IMR-90 (cell line): ENCODE measurements around the gene NMRAL1. TPM values are rescaled to one million over a fixed set of nuclear protein-coding genes. Genes with fewer than 3 reads are reported as not detected.

Experiments
- ATAC-seq: fragments of 200-7000 bp; cut with Tn5 transposase; 2 replicates; pipeline ENCODE4 v1.9.1; 2020; ENCODE audit warnings: low read depth, mild to moderate bottlenecking, moderate library complexity
- BruUV-seq: library from RNA; stranded (reverse); fragments of 400-500 nt; replicated peaks from 2 replicates; lab custom pipeline; 2021; lab: Mats Ljungman, UMichigan
- CTCF ChIA-PET: fragments of 300-600 bp; formaldehyde crosslinking; extraction: SDS; loops from one replicate; lab custom pipeline; 2021; ENCODE audit warnings: antibody characterized with exemption; lab: Yijun Ruan, JAX
- POLR2A ChIA-PET: fragments of 300-600 bp; sonication (Branson Sonifier 250); formaldehyde crosslinking; loops from one replicate; lab custom pipeline; 2022; ENCODE audit warnings: antibody characterized with exemption; ENCODE audit not compliant: unreplicated experiment; lab: Charles Lee
- DNase-seq: peaks from one replicate; pipeline ENCODE4 v3.0.0; 2013
- H2AFZ ChIP-seq: replicated peaks from 2 replicates; pipeline ENCODE3; 2013; ENCODE audit warnings: low read length, mild to moderate bottlenecking; ENCODE audit not compliant: poor library complexity
- H2AK5ac ChIP-seq: 2 replicates; pipeline ENCODE4 v1.6.1; 2013; ENCODE audit warnings: low read depth, low read length, inconsistent platforms
- H2AK9ac ChIP-seq: replicated peaks from 2 replicates; pipeline ENCODE3; 2013; ENCODE audit warnings: mild to moderate bottlenecking, low read depth, low read length, moderate library complexity; ENCODE audit not compliant: poor library complexity
- H2BK120ac ChIP-seq: 2 replicates; pipeline ENCODE4 v1.6.1; 2013; ENCODE audit warnings: low read depth, low read length, inconsistent platforms
- H2BK15ac ChIP-seq: 3 replicates; pipeline ENCODE4 v1.6.1; 2013; ENCODE audit warnings: low read depth, low read length, inconsistent platforms
- H2BK20ac ChIP-seq: 2 replicates; pipeline ENCODE4 v1.6.1; 2013; ENCODE audit warnings: low read depth, mild to moderate bottlenecking, inconsistent platforms, low read length, moderate library complexity
- H2BK5ac ChIP-seq: 2 replicates; pipeline ENCODE4 v1.6.1; 2013; ENCODE audit warnings: mild to moderate bottlenecking, low read depth, low read length, inconsistent platforms; ENCODE audit not compliant: poor library complexity, severe bottlenecking
- H3K14ac ChIP-seq: replicated peaks from 2 replicates; pipeline ENCODE4 v1.6.1; 2013; ENCODE audit warnings: low read depth, low read length, inconsistent platforms
- H3K18ac ChIP-seq: 2 replicates; pipeline ENCODE4 v1.6.1; 2013; ENCODE audit warnings: low read depth, low read length, control low read depth
- H3K23ac ChIP-seq: 2 replicates; pipeline ENCODE4 v1.6.1; 2013; ENCODE audit warnings: low read depth, low read length, inconsistent platforms
- H3K27ac ChIP-seq: 2 replicates; pipeline ENCODE4 v1.5.1; 2013; ENCODE audit warnings: mild to moderate bottlenecking, control low read depth, low read length; ENCODE audit not compliant: insufficient read depth
- H3K27me3 ChIP-seq: 2 replicates; pipeline ENCODE4 v1.6.1; 2013; ENCODE audit warnings: low read length; ENCODE audit not compliant: control insufficient read depth, insufficient read depth
- H3K36me3 ChIP-seq: 2 replicates; pipeline ENCODE4 v1.6.1; 2013; ENCODE audit warnings: low read length, mixed read lengths; ENCODE audit not compliant: control insufficient read depth, insufficient read depth
- H3K4ac ChIP-seq: 2 replicates; pipeline ENCODE4 v1.6.1; 2013; ENCODE audit warnings: low read depth, low read length, inconsistent platforms
- H3K4me1 ChIP-seq: 2 replicates; pipeline ENCODE4 v1.6.1; 2013; ENCODE audit warnings: low read length, mixed read lengths; ENCODE audit not compliant: control insufficient read depth, insufficient read depth
- H3K4me2 ChIP-seq: 2 replicates; pipeline ENCODE4 v1.6.1; 2013; ENCODE audit warnings: low read depth, mild to moderate bottlenecking, control low read depth, low read length, moderate library complexity
- H3K4me3 ChIP-seq: 2 replicates; pipeline ENCODE4 v1.5.1; 2013; ENCODE audit warnings: low read depth, mild to moderate bottlenecking, control low read depth, low read length, moderate library complexity; ENCODE audit not compliant: insufficient read depth
- H3K56ac ChIP-seq: 2 replicates; pipeline ENCODE4 v1.6.1; 2013; ENCODE audit warnings: low read length, inconsistent platforms; ENCODE audit not compliant: insufficient read depth; ENCODE audit errors: extremely low read depth
- H3K79me1 ChIP-seq, 2 experiments: 2 replicates each; pipeline ENCODE4 v1.6.1; 2013; ENCODE audit warnings: low read length in 2 of 2, inconsistent platforms in 1 of 2, low read depth in 1 of 2
- H3K9ac ChIP-seq: 2 replicates; pipeline ENCODE4 v1.6.1; 2013; ENCODE audit warnings: low read depth, low read length, control low read depth
- H3K9me1 ChIP-seq: 2 replicates; pipeline ENCODE4 v1.6.1; 2013; ENCODE audit warnings: low read length, inconsistent platforms; ENCODE audit not compliant: insufficient read depth
- H3K9me3 ChIP-seq: 2 replicates; pipeline ENCODE4 v1.6.1; 2013; ENCODE audit warnings: low read length; ENCODE audit not compliant: control insufficient read depth, insufficient read depth
- H4K20me1 ChIP-seq: 2 replicates; pipeline ENCODE4 v1.6.1; 2013; ENCODE audit warnings: low read length, inconsistent platforms; ENCODE audit not compliant: insufficient read depth
- H4K5ac ChIP-seq: 2 replicates; pipeline ENCODE4 v1.6.1; 2013; ENCODE audit warnings: mild to moderate bottlenecking, low read depth, low read length, control low read depth
- H4K8ac ChIP-seq, 2 experiments: 2 replicates each; pipeline ENCODE4 v1.6.1; 2013; ENCODE audit warnings: low read depth in 2 of 2, low read length in 2 of 2, control low read depth in 1 of 2, inconsistent platforms in 1 of 2
- H4K91ac ChIP-seq: 2 replicates; pipeline ENCODE4 v1.6.1; 2013; ENCODE audit warnings: low read depth, low read length, inconsistent platforms; ENCODE audit not compliant: insufficient read depth
- BHLHE40 ChIP-seq: fragments of 150-350 bp; IDR thresholded peaks from 2 replicates; pipeline ENCODE4 v1.6.1; 2016; ENCODE audit warnings: mild to moderate bottlenecking, low read depth, low read length
- CEBPB ChIP-seq: IDR thresholded peaks from 2 replicates; pipeline ENCODE4 v1.6.1; 2012; ENCODE audit warnings: low read depth, low read length, improper control_type of control experiment
- CHD1 ChIP-seq: IDR thresholded peaks from 2 replicates; pipeline ENCODE4 v1.6.1; 2012; ENCODE audit warnings: low read depth, low read length, improper control_type of control experiment
- ELK1 ChIP-seq: fragments of 150-350 bp; IDR thresholded peaks from 2 replicates; pipeline ENCODE4 v1.6.1; 2016; ENCODE audit warnings: low read depth, mild to moderate bottlenecking, low read length, moderate library complexity, borderline replicate concordance
- FOS ChIP-seq: fragments of 150-350 bp; IDR thresholded peaks from 2 replicates; pipeline ENCODE4 v1.6.1; 2016; ENCODE audit warnings: low read depth, low read length
- MAFK ChIP-seq: IDR thresholded peaks from 2 replicates; pipeline ENCODE4 v1.6.1; 2012; ENCODE audit warnings: low read depth, low read length, improper control_type of control experiment
- MAZ ChIP-seq: IDR thresholded peaks from 2 replicates; pipeline ENCODE4 v1.6.1; 2012; ENCODE audit warnings: low read depth, mild to moderate bottlenecking, low read length, improper control_type of control experiment, moderate library complexity, borderline replicate concordance
- MXI1 ChIP-seq: IDR thresholded peaks from 2 replicates; pipeline ENCODE4 v1.6.1; 2012; ENCODE audit warnings: low read depth, mild to moderate bottlenecking, low read length, moderate library complexity, borderline replicate concordance
- NFE2L2 ChIP-seq: fragments of 150-350 bp; IDR thresholded peaks from 2 replicates; pipeline ENCODE4 v1.6.1; 2016; ENCODE audit warnings: low read depth, mild to moderate bottlenecking, low read length
- POLR2A ChIP-seq: IDR thresholded peaks from 2 replicates; pipeline ENCODE4 v1.6.1; 2012; ENCODE audit warnings: mild to moderate bottlenecking, low read depth, low read length
- RAD21 ChIP-seq: IDR thresholded peaks from 2 replicates; pipeline ENCODE4 v1.6.1; 2012; ENCODE audit warnings: low read length, improper control_type of control experiment
- RCOR1 ChIP-seq: IDR thresholded peaks from 2 replicates; pipeline ENCODE4 v1.6.1; 2012; ENCODE audit warnings: mild to moderate bottlenecking, low read length, improper control_type of control experiment; ENCODE audit not compliant: insufficient replicate concordance
- RFX5 ChIP-seq: IDR thresholded peaks from 2 replicates; pipeline ENCODE4 v1.8.0; 2012; ENCODE audit warnings: low read depth, mild to moderate bottlenecking, low read length, moderate library complexity
- SMC3 ChIP-seq: fragments of 150-350 bp; IDR thresholded peaks from 2 replicates; pipeline ENCODE4 v1.6.1; 2016; ENCODE audit warnings: low read depth, mild to moderate bottlenecking, antibody characterized with exemption, low read length, moderate library complexity
- WGBS, 2 experiments: methylation state at CpG; one replicate each; pipeline versions ENCODE4 v1.1.5 to v1.1.7; 2013; ENCODE audit warnings: missing lambda C conversion rate in 2 of 2; ENCODE audit not compliant: insufficient read length in 1 of 2; ENCODE audit errors: extremely low coverage in 2 of 2; 5-methylcytosine and 5-hydroxymethylcytosine counted together
- dilution Hi-C: fragments of 300-500 bp; cut with HindIII; formaldehyde crosslinking; loops from one replicate; pipeline ENCODE4 v1.14.3; 2018; ENCODE audit warnings: low sequenced_read_pairs; ENCODE audit not compliant: unreplicated experiment
- in situ Hi-C: fragments of 300-500 bp; cut with MboI; formaldehyde crosslinking; loops from 3 replicates; pipeline ENCODE4 v1.14.3; 2019; ENCODE audit warnings: low sequenced_read_pairs, inconsistent platforms, mixed read lengths
- intact Hi-C: fragments of 100-400 bp; cut with micrococcal nuclease; formaldehyde crosslinking; loops from 2 replicates; pipeline ENCODE4 v1.10.0; 2022
- polyA plus RNA-seq, 3 experiments: library from polyadenylated mRNA; depleted of rRNA; stranded (reverse); fragments of >200 nt; gene quantifications; 2 replicates each; pipeline ENCODE4 v1.2.3, GENCODE V29; 2012; ENCODE audit warnings: low replicate concordance in 1 of 3
- total RNA-seq: library from RNA; depleted of rRNA; stranded (reverse); fragments of >200 nt; gene quantifications from 2 replicates; pipeline ENCODE4 v1.2.3, GENCODE V29; 2012
- TF ChIP-seq, protein P1 (sequence below): conservative IDR thresholded peaks from 2 replicates; pipeline ENCODE4 v1.5.1; 2012; ENCODE audit warnings: mild to moderate bottlenecking, low read depth, low read length, improper control_type of control experiment
- TF ChIP-seq, protein P2 (sequence below): fragments of 150-350 bp; IDR thresholded peaks from 2 replicates; pipeline ENCODE4 v1.6.1; 2017; ENCODE audit warnings: mild to moderate bottlenecking, antibody characterized with exemption, low read length, low read depth

Gene NMRAL1
- total and polyA plus RNA-seq, 2 of the 4 experiments (the other 2 are of a cell fraction) = 48.6 to 67.6 TPM

GRCh38 chr16:4442371-4442770, 32.1 kb downstream of the NMRAL1 start:
- Histone ChIP-seq H3K27me3 (no peaks in the 10 kb centered on the region), H3K4me2 (no peak overlapping the region), H3K27ac (no peak overlapping the region), H4K5ac (no peak overlapping the region), H3K4ac (no peak overlapping the region), H2AK9ac (no peak overlapping the region), H2AFZ (no peak overlapping the region), H2BK5ac (no peak overlapping the region), H3K4me3 (no peak overlapping the region), H2AK5ac (no peak overlapping the region), H3K9ac (no peak overlapping the region), H3K9me3 (no peaks in the 10 kb centered on the region), H3K36me3 (peaks cover 60% of the 10 kb centered on the region), H4K8ac (no peak overlapping the region), H4K20me1 (no peaks in the 10 kb centered on the region; the same call in 1 of the 2 replicates), H3K9me1 (no peaks in the 10 kb centered on the region), H3K4me1 (no peaks in the 10 kb centered on the region), H3K79me1 (peaks cover 9 to 11% of the 10 kb centered on the region in 2 experiments; a peak in 2 of 4 replicates), H3K23ac (no peak overlapping the region), H3K14ac (no peak overlapping the region), H3K56ac (no peak overlapping the region), H3K18ac (no peak overlapping the region), H2BK15ac (no peak overlapping the region), H4K91ac (no peak overlapping the region), H2BK120ac (no peak overlapping the region), H2BK20ac (no peak overlapping the region)
- dilution Hi-C loops = no loop called here
- in situ Hi-C loops = no loop called here
- ChIA-PET CTCF (no interaction called here), POLR2A (no interaction called here)
- no TSS peak for BruUV-seq
- WGBS, 2 experiments = 91% methylated on average over 5 of the region's 11 CpGs; no CpG with 5 or more reads in 1 of the 2 experiments
- TF ChIP-seq MAFK (no peak), SMC3 (no peak), POLR2A (no peak), ELK1 (no peak), MXI1 (no peak), CEBPB (no peak), RAD21 (no peak), RCOR1 (no peak), BHLHE40 (no peak), FOS (no peak), MAZ (no peak), NFE2L2 (no peak), RFX5 (no peak), CHD1 (no peak)
- TF ChIP-seq, protein P1, sequence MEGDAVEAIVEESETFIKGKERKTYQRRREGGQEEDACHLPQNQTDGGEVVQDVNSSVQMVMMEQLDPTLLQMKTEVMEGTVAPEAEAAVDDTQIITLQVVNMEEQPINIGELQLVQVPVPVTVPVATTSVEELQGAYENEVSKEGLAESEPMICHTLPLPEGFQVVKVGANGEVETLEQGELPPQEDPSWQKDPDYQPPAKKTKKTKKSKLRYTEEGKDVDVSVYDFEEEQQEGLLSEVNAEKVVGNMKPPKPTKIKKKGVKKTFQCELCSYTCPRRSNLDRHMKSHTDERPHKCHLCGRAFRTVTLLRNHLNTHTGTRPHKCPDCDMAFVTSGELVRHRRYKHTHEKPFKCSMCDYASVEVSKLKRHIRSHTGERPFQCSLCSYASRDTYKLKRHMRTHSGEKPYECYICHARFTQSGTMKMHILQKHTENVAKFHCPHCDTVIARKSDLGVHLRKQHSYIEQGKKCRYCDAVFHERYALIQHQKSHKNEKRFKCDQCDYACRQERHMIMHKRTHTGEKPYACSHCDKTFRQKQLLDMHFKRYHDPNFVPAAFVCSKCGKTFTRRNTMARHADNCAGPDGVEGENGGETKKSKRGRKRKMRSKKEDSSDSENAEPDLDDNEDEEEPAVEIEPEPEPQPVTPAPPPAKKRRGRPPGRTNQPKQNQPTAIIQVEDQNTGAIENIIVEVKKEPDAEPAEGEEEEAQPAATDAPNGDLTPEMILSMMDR = no peak
- TF ChIP-seq, protein P2, sequence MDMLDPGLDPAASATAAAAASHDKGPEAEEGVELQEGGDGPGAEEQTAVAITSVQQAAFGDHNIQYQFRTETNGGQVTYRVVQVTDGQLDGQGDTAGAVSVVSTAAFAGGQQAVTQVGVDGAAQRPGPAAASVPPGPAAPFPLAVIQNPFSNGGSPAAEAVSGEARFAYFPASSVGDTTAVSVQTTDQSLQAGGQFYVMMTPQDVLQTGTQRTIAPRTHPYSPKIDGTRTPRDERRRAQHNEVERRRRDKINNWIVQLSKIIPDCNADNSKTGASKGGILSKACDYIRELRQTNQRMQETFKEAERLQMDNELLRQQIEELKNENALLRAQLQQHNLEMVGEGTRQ = no peak
- ATAC-seq (no peak), DNase-seq (no peak)
- intact Hi-C loops = no loop called here
